HG03565 (cell line): ENCODE measurements around the gene MDFIC.
A peak's percentile ranks its signal among the peaks of the same experiment; 100 is the strongest.

Source experiments
- ATAC-seq: cut with Tn5 transposase; IDR thresholded peaks from one replicate; pipeline ENCODE4 v1.9.1; 2021; ENCODE audit warnings: mild to moderate bottlenecking, moderate library complexity; ENCODE audit not compliant: unreplicated experiment

Gene MDFIC

DNA sequence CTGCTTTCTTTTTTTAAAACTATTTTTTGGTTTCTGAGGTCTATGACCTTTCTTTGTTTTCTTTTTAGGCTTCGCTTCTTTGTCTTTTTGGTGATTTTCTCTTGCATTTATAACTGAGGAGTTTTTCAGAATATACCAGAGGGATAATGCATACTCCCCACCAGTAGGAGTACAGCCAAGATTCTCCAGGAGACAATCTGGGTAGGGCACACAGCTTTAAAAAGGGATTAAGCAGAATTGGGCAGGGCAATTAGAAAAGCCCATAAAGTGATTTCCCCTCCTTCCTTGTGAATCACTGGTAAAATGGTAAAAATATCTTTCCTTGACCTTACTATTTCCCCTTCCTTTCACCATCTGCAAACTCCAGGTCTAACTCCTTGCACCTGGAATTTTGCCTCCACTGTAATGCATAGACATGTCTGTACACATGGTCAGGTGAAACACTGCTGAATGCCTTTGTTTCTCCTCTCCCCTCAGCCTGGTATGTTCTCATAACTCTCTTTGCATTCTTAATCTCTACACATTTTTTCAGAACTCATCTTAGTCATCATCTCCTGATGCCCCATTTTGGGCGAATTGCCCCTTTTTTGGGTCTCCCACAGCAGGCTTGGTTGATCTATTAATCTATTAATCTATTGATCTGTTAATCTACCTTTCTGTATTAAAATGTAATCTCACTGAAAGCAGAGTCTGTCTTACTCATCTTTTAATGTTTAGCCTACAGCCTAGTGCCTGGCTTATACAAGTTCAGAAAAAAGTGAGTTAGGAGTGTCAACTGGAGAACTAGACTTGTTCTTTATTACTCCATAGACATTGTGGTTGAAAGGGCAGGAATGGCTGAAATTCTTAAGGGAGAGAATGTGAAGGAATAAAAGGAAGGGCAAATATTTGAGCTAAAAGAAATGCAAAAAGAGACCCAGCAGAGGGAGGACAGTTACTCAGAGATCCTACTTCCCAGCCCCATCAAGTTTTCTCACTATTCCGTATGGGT is 64.6 kb downstream of the MDFIC start:
- no peak for ATAC-seq

DNA sequence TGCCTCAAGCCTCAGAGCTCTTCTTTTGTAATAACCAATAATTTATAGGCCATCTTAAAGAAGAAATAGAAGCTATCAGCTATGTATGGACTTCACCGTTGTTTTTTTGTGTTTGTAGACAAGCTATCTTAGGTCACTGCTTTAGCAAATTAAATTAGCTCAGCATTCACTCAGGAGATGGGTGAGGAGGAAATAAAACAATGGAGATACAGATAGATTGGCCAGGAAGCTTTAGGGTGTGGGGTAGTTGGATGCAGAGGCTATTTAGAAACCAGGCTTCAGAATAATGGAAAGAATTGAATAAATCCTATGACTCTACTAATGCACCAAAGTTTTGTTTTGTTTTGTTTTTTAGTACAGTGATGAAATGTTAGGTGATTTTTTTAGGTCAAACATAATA is 66.1 kb downstream of the MDFIC start:
- ATAC-seq = no peak

DNA sequence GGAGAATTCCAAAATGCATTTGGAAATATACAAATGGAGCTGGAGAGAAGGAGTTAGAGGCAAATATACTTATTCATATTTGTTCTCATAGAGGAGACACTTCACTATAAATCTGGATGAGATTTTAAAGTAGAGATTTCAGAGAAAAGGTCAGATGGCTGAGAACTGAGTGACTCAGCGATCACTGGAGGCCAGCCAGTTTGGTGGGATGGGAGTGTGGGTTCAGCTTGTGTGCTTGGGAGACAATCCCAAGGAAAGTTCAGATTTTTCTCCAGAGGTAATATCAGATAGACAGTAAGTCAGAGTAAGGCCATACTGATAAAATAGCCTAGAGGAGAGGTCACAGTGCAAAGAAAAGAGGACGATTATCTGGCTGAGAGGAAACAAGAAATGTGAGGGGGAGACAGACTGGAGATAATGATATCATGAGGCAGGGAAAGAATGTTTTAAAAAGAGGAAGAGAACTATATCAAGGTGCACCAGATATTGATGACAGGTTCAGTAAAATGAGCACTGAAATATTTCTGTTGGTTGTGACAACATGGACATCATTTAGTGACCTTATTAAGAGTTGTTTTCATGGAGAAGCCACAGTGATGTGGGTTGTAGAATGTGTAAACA is 67.0 kb downstream of the MDFIC start:
- no peak for ATAC-seq

DNA sequence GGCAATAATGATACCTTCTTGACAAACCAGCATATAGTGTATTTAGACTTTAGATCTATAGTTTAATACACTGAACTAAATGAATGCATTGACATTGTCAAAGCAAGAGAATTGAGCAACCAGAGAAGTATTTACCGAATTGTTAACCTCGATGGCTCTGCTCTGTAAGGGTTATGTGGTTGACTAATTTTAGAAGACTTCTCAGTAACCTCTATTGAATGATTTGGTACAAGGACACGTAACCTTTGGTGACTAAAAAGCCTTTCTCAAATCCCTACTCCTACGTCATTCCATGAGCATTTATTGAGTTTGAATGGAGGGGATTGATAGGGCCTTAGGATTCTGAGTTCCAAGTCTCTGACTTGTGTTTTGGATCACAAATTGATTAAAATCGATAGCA is 67.6 kb downstream of the MDFIC start:
- ATAC-seq = no peak

DNA sequence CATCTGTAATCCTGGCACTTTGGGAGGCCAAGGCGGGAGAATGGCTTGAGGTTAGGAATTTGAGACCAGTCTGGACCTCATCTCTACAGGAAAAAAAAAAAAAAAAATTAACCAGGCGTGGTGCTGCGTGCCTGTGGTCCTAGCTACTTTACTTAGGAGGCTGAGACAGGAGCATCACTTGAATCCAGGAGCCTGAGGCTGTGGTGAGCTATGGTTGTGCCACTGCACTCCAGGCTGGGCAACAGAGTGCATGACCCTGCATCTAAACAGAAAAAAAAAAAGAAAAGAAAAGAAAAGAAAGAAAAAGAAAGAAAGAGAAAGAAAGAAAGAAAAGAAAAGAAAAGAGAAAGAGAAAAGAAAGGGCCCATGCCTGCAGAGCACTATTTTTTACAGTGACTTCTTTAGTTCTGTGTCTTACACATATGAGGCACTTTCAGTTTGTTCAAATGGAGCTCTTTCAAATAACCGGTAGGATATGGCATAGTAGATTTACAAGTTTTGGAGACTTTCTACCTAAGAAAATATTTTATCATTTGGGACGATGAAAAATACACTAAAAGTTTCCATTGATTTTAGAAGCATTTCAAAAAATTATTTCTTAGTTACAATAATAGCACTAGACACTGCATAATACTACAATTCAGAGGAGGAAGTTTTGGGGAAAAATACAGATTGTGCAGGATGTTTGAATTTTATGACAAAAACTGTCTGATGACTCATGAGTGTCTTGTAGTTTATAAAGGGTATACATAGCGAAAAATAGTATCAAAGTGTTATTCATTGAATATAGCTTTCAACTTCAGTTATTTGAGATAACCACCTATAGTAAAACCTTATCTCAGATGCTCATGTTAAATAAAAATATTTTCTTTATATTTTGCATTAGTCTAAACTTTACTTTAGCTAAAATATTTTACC is 75.9 kb downstream of the MDFIC start:
- ATAC-seq = no peak

DNA sequence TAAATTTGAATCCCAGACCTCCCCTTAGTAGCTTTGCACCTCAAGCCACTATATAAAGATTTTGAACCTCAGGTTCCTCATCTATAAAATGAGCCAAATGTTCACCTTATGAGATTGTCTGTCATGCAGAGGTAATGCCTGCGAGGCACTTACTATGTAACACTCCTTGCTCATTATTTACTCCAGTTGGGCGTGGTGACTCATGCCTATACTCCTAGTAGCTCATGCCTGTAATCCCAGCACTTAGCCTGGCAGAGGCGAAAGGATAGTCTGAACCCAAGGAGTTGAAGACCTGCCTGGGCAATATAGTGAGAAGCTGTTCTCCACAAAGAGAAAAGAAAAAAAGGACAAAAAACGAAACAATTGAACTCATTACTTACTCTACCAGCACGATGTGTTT is 82.2 kb downstream of the MDFIC start:
- ATAC-seq = no peak

GRCh38 chr7:115005251-115005650 is 83.4 kb downstream of the MDFIC start:
- ATAC-seq = no peak

DNA sequence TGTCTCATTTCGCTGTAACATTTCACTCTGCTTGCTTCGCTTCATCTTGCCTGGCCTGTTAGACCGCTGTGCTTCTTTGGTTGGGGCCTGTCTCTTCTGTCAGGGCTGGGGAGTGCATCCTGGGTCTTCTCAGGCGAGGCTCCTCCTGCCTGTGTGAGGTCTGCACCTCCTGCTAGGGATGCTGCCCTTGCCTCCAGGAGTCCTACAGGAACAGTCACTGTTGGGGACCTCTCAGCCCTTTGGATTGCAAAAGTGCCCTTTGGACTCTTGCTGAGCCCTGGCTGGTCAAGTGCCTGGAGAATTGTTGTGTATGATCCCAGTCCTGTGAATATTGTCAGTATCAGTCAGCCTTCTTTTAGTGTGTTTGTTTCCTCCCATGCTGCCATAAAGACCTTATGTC is 84.1 kb downstream of the MDFIC start:
- no peak for ATAC-seq

- no peak for ATAC-seq
Measured at GRCh38 chr7:115007751-115008150, 85.9 kb downstream of the MDFIC start.

GRCh38 chr7:115008465-115009114 is 86.7 kb downstream of the MDFIC start:
- peak; percentile 41 for ATAC-seq

DNA sequence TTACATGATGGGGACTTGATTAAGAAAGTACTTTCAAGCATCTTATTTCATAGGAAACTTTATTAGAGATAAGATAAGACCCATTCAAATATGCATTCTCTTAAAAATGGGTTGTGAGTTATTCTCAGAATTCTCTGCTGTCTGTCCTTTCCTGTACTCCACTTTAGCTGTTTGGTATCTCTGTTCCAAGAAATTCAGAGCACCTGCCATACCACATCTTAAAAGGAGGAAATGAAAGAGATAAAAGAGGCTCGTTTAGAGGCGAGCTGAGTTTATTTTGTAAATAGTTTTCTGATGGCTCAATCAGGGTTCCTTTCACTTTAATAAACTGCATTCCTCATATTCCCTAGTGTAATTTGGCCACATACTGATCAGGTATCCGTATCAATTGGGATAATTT is 87.2 kb downstream of the MDFIC start:
- ATAC-seq = peak; percentile 47

DNA sequence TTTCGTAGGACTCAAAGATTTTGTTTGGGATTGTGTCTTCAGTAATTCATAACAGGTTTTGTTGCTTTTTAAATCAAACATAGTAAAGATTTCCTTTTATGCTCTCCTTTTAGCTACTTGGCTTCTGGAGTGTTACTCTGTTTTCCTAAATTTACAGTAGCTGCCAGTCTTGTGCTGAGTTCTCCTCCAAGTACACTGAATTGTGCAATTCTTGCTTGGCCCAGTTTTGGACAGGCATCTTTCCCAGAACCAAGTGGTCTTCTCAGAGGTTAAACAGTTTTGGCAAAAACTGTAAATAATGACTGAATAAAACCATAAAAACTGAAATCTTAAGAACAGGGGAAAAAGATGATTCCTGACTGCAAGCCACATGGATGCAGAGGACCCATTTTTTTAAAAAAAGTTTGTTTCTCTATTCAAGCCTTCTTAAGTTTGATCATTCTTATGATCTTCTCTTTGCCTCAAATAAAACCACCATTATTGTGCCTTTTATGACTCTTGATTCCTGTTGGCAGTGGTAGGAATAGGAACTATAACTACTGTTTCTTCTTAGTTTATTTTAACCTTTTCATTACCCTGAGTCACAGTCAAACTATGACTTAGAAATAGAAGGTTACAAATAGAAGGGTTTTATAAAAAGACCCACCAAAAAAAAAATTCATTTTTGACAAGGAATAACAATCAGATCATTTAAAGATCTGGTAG is 88.0 kb downstream of the MDFIC start:
- no peak for ATAC-seq

GRCh38 chr7:115010441-115010820 is 88.5 kb downstream of the MDFIC start:
- no peak for ATAC-seq

GRCh38 chr7:115013886-115014285 is 92.0 kb downstream of the MDFIC start:
- no peak for ATAC-seq

DNA sequence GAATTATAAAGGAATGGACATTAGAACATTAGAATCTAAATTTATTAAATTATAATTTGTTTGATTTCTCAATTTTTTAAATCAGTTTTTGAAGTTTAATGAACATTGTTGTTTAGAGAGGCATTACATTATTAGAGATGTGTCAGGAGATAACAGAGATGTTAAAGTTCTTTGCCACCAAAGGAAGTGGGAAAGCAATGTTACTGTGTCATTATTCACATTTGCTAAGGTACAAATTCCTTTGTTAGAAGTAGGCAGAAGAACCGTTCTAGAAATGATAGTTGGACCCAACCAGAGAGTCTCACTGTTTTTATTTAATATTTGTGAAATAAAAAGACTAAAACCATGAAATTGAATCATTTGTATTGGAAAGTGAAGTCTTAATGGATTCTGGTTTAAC is 92.9 kb downstream of the MDFIC start:
- ATAC-seq = no peak

GRCh38 chr7:115015619-115016018 is 93.7 kb downstream of the MDFIC start:
- no peak for ATAC-seq

- ATAC-seq = no peak
Measured at GRCh38 chr7:115019882-115020605, 98.2 kb downstream of the MDFIC start.

DNA sequence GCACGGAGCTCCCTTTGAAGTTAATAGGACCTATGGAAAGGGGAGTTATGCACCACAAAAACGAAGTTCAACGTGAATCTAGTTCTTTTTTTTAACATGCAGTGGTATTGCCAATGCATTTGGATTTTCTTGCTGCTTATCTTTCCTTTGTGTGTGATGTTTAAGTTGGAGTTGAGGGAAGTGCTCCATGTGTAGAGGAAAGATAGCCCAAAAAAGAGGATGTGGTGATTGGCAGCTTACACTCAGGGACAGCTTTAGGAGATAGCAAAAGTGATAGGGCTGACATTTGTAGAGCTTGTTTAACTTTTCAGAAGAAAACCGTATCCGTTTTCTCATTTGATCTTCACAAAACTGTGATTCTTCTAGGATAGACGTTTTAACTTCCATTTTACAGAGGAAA is 101.3 kb downstream of the MDFIC start:
- ATAC-seq = no peak

DNA sequence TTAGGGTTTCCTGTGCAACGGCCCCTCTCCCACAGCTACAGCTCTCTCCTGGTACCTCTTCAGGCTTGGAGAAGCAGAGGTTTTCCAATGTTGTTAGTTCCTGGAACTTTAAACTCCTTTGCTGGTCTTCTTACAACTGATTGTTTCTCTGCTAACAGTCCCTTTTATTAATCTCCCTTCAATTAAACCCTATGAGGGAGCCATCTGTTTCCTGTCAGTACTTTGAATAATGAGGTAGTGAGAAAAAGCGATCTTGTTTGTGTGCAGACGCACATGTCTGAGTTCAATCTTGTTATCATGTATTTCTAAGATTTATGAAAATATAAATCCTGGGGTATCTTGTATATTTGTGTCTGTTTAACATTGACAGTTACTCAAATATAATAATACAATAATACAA is 102.4 kb downstream of the MDFIC start:
- no peak for ATAC-seq
